Pancreas (tissue), 10 donors: ENCODE results near the gene TBX10. TPM values are rescaled to one million over a fixed set of nuclear protein-coding genes. Genes with fewer than 3 reads are reported as not detected.

Experiments
- ATAC-seq, 4 donors: fragments of 200-7000 bp; cut with Tn5 transposase; one replicate each; pipeline versions ENCODE4 v1.8.0 to v1.9.1; 2020; ENCODE audit warnings: mild to moderate bottlenecking in 4 of 4, moderate library complexity in 4 of 4
- DNase-seq, 6 donors: peaks; one replicate each; pipeline ENCODE4 v3.0.0-alpha.2; 2020
- FAIRE-seq: peaks from 2 replicates; lab custom pipeline; 2012; peaks lifted over from hg19 to GRCh38; lab: Jason Lieb, UNC
- H3K27ac ChIP-seq, 4 donors: fragments of 200-600 bp; sonication (generic); 1 replicate in 3 of 4; 2 replicates in 1 of 4; pipeline versions ENCODE4 v1.5.0 to v1.8.0; 2020
- H3K27me3 ChIP-seq, 4 donors: fragments of 200-600 bp; one replicate each; pipeline ENCODE4 v1.8.0; 2021
- H3K36me3 ChIP-seq, 3 donors: fragments of 200-600 bp; sonication (generic) in 1 of 3; one replicate each; pipeline versions ENCODE4 v1.5.0 to v1.8.0; 2020 to 2021
- H3K4me1 ChIP-seq, 3 donors: fragments of 200-600 bp; one replicate each; pipeline ENCODE4 v1.8.0; 2021
- H3K4me3 ChIP-seq, 4 donors: fragments of 200-600 bp; sonication (generic) in 2 of 4; one replicate each; pipeline versions ENCODE4 v1.5.0 to v1.8.0; 2020 to 2021
- H3K9me3 ChIP-seq, 4 donors: fragments of 200-600 bp; one replicate each; pipeline ENCODE4 v1.8.0; 2021
- CTCF ChIP-seq, 4 donors: fragments of 200-600 bp; sonication (generic) in 3 of 4; IDR thresholded peaks; one replicate each; pipeline versions ENCODE4 v1.5.0 to v1.8.0; 2021; ENCODE audit warnings: antibody characterized with exemption in 4 of 4
- WGBS, 2 donors: extraction: QIAGEN DNeasy Blood & Tissue Kit; methylation state at CpG; one replicate each; pipeline ENCODE4 v1.1.7; 2013; 5-methylcytosine and 5-hydroxymethylcytosine counted together
- intact Hi-C, 3 donors: fragments of 100-400 bp; cut with DNase I; formaldehyde crosslinking; loops; one replicate each; pipeline versions ENCODE4 v1.11.1 to v1.14.2; 2022
- polyA plus RNA-seq, 2 donors: library from polyadenylated mRNA; stranded (reverse); fragments of 200-250 nt; gene quantifications; one replicate each; pipeline ENCODE4 v1.2.3, GENCODE V29; 2013
- total RNA-seq, 6 donors: library from RNA; stranded (reverse); fragmentation: NEBNext Ultra II Directional in 4 of 6; extraction: Animal tissue kit (Norgen Biotek cat#: 25700) in 4 of 6; gene quantifications; one replicate each; pipeline versions ENCODE4 v1.2.1 to v1.2.4, GENCODE V29; 2021 to 2023
- donor health status: healthy with polysubstance abuse.
- donor health status: DM: no; HTN: no; CAD: no; lungs with moderate emphysema.
- donor health status: DM: no; HTN: no; CAD: no.
- donor health status: control.
- donor health status: control.
- donor health status: Bipolar disorder and iron deficiency.
- donor health status: DM: yes; HTN: yes; CAD: no.
- donor health status: DM: no; HTN: no; CAD: no.
- donor health status: DM: no; HTN: no; CAD: no.
- donor health status: DM: yes; HTN: yes; CAD: no.

TBX10 gene
- total and polyA plus RNA-seq, 8 donors = 0.09 to 0.37 (median 0.26) TPM; not detected in 4

DNA sequence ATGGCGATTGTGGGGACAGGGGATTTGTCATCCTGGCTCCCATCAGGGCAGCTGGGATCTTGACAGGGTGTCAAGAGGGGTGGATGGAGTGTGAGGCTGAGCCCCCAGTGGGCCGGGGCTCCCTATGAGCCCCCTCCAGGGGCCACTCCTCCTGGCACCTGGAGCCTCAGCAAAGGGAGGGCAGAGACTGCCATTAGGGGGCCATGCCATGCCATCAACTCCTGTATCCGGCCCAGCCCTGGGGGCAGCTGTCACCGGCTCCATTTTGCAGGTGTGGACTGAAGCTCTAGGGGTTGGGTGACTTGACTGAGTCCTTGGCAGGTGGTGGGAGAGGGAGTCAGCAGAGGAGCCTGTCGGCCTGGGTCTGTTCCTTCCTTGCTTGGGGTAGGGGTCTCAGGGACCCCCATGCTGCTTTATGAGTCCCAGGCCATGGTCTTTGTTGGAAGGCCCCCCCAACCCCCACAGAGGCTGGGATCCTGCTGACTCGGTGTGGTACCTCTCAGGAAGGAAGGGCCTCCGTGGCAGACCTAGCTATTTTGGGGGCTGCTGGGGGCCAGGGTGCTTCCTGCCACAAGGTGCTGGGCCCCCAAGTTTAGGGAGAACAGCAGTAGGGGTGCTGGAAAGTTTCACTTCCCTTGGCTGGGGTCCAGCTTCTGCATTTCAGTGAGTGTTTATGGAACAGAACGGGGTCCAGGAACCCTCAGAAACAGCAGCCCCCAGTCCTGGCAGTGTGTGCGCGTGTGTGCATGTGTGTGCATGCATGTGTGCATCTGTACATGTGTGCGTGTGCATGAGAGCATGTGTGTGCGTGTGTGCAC is 9.4 kb upstream of the TBX10 start:
- WGBS, 2 donors = 75 to 79% methylated on average over 12 of the region's 12 CpGs
- no peak for FAIRE-seq
- no peaks in the 10 kb centered on the region for H3K27me3 ChIP-seq

GRCh38 chr11:67648140-67648795 is 8.7 kb upstream of the TBX10 start:
- Histone ChIP-seq H3K27ac (peak overlapping the region in 2 of 4 donors; percentile 5 to 22), H3K4me3 (no peak overlapping the region), H3K27me3 (no peaks in the 10 kb centered on the region), H3K4me1 (peaks cover 4 to 29% (median 25%) of the 10 kb centered on the region in 3 donors), H3K36me3 (no peaks in the 10 kb centered on the region), H3K9me3 (no peaks in the 10 kb centered on the region)
- peak; percentile 12 to 49 (median 44) for TF ChIP-seq CTCF (IDR thresholded peaks at IDR 0.05)
- WGBS, 2 donors = 48 to 52% methylated on average over 12 of the region's 12 CpGs
- DNase-seq (peak in 5 of 6 donors; percentile 66 to 84 (median 69)), ATAC-seq (peak; percentile 57 to 74 (median 66)), FAIRE-seq (no peak)
- intact Hi-C loops = no loop called here

More for the DNA sequence above, 9.4 kb upstream of the TBX10 start:
- intact Hi-C loops = no loop called here
- H3K9me3 ChIP-seq = no peaks in the 10 kb centered on the region
- ATAC-seq = no peak
- H3K36me3 ChIP-seq = no peaks in the 10 kb centered on the region
- H3K4me3 ChIP-seq = no peak overlapping the region
- no peak for TF ChIP-seq CTCF (IDR thresholded peaks at IDR 0.05)
- peak overlapping the region in 1 of 4 donors; percentile 22 for H3K27ac ChIP-seq
- peak in 2 of 6 donors; percentile 36 to 54 for DNase-seq
- H3K4me1 ChIP-seq = peaks cover 4 to 29% (median 25%) of the 10 kb centered on the region in 3 donors

GRCh38 chr11:67647471-67647870 is 7.9 kb upstream of the TBX10 start:
- intact Hi-C loops = no loop called here
- Histone ChIP-seq H3K4me1 (peaks cover 4 to 29% (median 25%) of the 10 kb centered on the region in 3 donors), H3K4me3 (no peak overlapping the region), H3K36me3 (no peaks in the 10 kb centered on the region), H3K9me3 (no peaks in the 10 kb centered on the region), H3K27me3 (no peaks in the 10 kb centered on the region), H3K27ac (peak overlapping the region in 3 of 4 donors; percentile 5 to 61 (median 13))
- DNase-seq (peak in 3 of 6 donors; percentile 37 to 60 (median 59)), FAIRE-seq (no peak), ATAC-seq (no peak)
- TF ChIP-seq CTCF (IDR thresholded peaks at IDR 0.05) = no peak
- 75 to 85% methylated on average over 15 of the region's 15 CpGs for WGBS, 2 donors

DNA sequence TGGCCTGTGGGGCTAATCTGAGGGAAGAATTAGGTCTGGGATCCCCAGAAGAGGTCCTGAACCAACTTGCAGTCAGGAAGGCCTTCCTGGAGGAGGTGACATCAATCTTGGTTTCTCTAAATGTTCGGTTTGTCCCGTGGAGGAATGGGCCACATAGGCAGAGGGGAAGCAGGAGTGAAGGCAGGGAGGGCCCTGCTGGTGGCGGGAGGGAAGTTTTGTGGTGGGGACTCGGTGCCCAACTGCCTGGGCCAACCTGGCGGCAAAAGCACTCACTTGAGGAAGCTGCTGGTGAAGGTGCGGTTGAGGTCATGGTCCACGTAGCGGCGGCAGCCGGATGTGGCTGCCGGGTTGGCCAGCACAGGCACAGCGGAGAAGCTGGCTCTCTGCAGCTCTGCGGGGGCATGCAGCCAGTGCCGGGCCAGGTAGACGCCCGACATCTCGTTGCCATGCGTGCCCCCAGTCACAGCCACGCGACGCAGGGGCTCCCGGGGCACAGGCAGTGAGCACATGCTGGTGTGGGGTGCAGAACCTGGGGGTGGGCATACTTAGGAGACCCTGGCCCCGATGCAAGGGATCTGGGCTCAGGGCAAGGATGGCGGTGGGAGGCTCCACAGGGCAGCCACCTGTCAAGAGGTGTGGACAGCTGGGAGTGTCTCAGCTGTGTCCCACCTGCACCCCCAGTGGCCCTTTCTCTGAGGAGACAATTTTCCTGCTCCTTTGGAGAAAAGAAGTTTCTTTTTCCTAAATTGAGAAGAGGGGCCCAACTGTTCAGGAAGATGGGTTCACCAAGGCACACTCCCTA is 7.2 kb upstream of the TBX10 start:
- Histone ChIP-seq H3K36me3 (no peaks in the 10 kb centered on the region), H3K4me3 (no peak overlapping the region), H3K27ac (peak overlapping the region; percentile 60 to 78 (median 61)), H3K4me1 (peaks cover 4 to 27% (median 25%) of the 10 kb centered on the region in 3 donors), H3K9me3 (no peaks in the 10 kb centered on the region), H3K27me3 (no peaks in the 10 kb centered on the region)
- ATAC-seq (peak; percentile 30 to 53 (median 38)), FAIRE-seq (no peak), DNase-seq (peak in 4 of 6 donors; percentile 66 to 80 (median 74))
- intact Hi-C loops = no loop called here
- TF ChIP-seq CTCF (IDR thresholded peaks at IDR 0.05) = no peak
- 36 to 62% methylated on average over 24 of the region's 24 CpGs for WGBS, 2 donors
